Caco-2 (cell line): Measurements from ENCODE around the gene AOPEP. TPM values are rescaled to one million over a fixed set of nuclear protein-coding genes. Genes with fewer than 3 reads are reported as not detected.

Source experiments
- BruUV-seq: library from RNA; stranded (reverse); fragments of 400-500 nt; replicated peaks from 2 replicates; lab custom pipeline; 2021; lab: Mats Ljungman, UMichigan
- CTCF ChIA-PET: fragments of 300-600 bp; sonication (Branson Sonifier 250); formaldehyde crosslinking; loops from one replicate; lab custom pipeline; 2022; ENCODE audit warnings: antibody characterized with exemption; lab: Charles Lee
- POLR2A ChIA-PET: fragments of 300-600 bp; sonication (Branson Sonifier 250); formaldehyde crosslinking; loops from one replicate; lab custom pipeline; 2022; ENCODE audit warnings: antibody characterized with exemption; lab: Charles Lee
- DNase-seq, 2 experiments: peaks; one replicate each; pipeline versions ENCODE4 v3.0.0 to v3.0.0-alpha.2; 2020 to 2022
- H3K27me3 ChIP-seq: replicated peaks from 2 replicates; pipeline ENCODE4 v1.6.0; 2011; ENCODE audit warnings: low read length; ENCODE audit not compliant: control insufficient read depth, insufficient read depth
- H3K36me3 ChIP-seq: 2 replicates; pipeline ENCODE4 v1.5.1; 2011; ENCODE audit warnings: low read length; ENCODE audit not compliant: control insufficient read depth, insufficient read depth
- H3K4me1 ChIP-seq: fragments of 250-450 bp; sonication (Bioruptor Pico); 2 replicates; pipeline ENCODE4 v1.5.1; 2020; ENCODE audit warnings: mild to moderate bottlenecking
- H3K4me3 ChIP-seq: 2 replicates; pipeline ENCODE4 v1.5.1; 2011; ENCODE audit warnings: low read depth, mild to moderate bottlenecking, control low read depth, low read length
- H3K9me3 ChIP-seq: fragments of 250-450 bp; sonication (Bioruptor Pico); 2 replicates; pipeline ENCODE4 v1.5.1; 2020; ENCODE audit warnings: mild to moderate bottlenecking, moderate library complexity
- H3K27ac Mint-ChIP-seq: one replicate; pipeline ENCODE4 v1.8.0; 2022; ENCODE audit warnings: mixed read lengths; ENCODE audit not compliant: unreplicated experiment
- H3K27me3 Mint-ChIP-seq: one replicate; pipeline ENCODE4 v1.8.0; 2022; ENCODE audit warnings: mixed read lengths; ENCODE audit not compliant: insufficient read depth, unreplicated experiment
- H3K36me3 Mint-ChIP-seq: one replicate; pipeline ENCODE4 v1.8.0; 2022; ENCODE audit warnings: mild to moderate bottlenecking, mixed read lengths; ENCODE audit not compliant: insufficient read depth, unreplicated experiment
- H3K4me1 Mint-ChIP-seq: one replicate; pipeline ENCODE4 v1.8.0; 2022; ENCODE audit warnings: low read depth, mixed read lengths; ENCODE audit not compliant: unreplicated experiment
- H3K4me3 Mint-ChIP-seq: one replicate; pipeline ENCODE4 v1.8.0; 2022; ENCODE audit warnings: mild to moderate bottlenecking, moderate library complexity, mixed read lengths; ENCODE audit not compliant: unreplicated experiment
- H3K9me3 Mint-ChIP-seq: one replicate; pipeline ENCODE4 v1.8.0; 2022; ENCODE audit warnings: mixed read lengths; ENCODE audit not compliant: unreplicated experiment
- CTCF ChIP-seq, 2 experiments: fragments of 200-600 bp in 1 of 2; IDR thresholded peaks; 1 replicate in 1 of 2; 2 replicates in 1 of 2; pipeline versions ENCODE4 v1.5.1 to v1.8.0; 2011 to 2022; ENCODE audit warnings: antibody characterized with exemption in 1 of 2, control low read depth in 1 of 2, inconsistent platforms in 1 of 2, low read depth in 1 of 2, low read length in 1 of 2, mild to moderate bottlenecking in 1 of 2, moderate library complexity in 1 of 2; ENCODE audit not compliant: insufficient read depth in 1 of 2, severe bottlenecking in 1 of 2, unreplicated experiment in 1 of 2
- intact Hi-C: fragments of 100-400 bp; cut with micrococcal nuclease; formaldehyde crosslinking; loops from one replicate; pipeline ENCODE4 v1.10.0; 2022; ENCODE audit not compliant: unreplicated experiment
- total RNA-seq: library from RNA; stranded (reverse); gene quantifications from 2 replicates; pipeline ENCODE4 v1.2.3, GENCODE V29; 2022

AOPEP gene
- total RNA-seq, 1 experiment from 2014 or later: 63.3 TPM

DNA sequence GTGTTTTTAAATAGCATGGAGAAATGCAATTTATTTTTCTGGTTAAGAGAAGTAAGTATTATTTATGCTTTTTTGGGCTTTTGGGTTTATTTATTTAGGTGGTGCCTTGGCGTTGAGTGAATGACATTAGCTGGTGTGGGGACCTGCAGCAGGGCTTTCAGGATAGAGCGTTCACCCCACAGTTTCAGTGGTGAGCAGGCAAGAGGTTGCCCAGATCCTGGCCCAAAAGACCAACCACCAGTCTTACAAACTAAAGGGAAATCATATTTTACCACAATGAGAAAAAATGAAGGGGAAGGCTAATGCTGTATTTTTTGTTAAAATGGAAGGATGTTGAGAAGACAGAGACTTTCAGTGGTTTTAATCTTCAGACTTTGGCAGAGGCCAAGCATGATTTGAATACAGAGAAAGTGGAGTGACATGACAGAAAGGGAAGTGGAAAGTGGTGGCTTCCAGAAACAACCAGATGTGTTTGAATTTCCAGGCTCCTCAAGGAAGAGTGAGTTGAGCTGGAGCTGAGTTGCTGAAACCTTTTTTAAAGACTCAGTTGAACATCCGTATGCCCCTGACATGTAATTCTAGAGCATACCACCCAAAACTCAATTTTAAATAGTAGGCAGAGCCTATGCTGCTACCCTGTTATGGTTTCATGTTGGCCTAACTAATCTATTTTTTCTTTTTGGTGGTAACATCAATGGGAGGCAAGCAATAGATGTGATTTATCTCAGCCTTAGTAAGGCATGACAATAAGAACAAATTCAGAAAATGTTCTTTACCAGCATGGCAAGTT, 94.8 kb downstream of the AOPEP start:
- Mint-ChIP-seq H3K36me3 (peaks cover 23% of the 10 kb centered on the region), H3K4me1 (peaks cover 30% of the 10 kb centered on the region), H3K9me3 (no peaks in the 10 kb centered on the region), H3K4me3 (no peak overlapping the region), H3K27me3 (no peaks in the 10 kb centered on the region), H3K27ac (peak overlapping the region; percentile 36)
- no peak for DNase-seq
- peaks cover 44% of the 10 kb centered on the region for H3K4me1 ChIP-seq
- H3K27me3 ChIP-seq: no peaks in the 10 kb centered on the region
- BruUV-seq: no TSS peak
- no peak overlapping the region for H3K4me3 ChIP-seq
- H3K36me3 ChIP-seq: no peaks in the 10 kb centered on the region
- ChIA-PET CTCF (no interaction called here), POLR2A (no interaction called here)
- intact Hi-C loops: no loop called here
- no peak for TF ChIP-seq CTCF (IDR thresholded peaks at IDR 0.05; ENCODE audit: insufficient read depth in 1 of 2, low read depth in 1 of 2, low read length in 1 of 2, severe bottlenecking in 1 of 2, unreplicated experiment in 1 of 2)
- H3K9me3 ChIP-seq: no peaks in the 10 kb centered on the region

GRCh38 chr9:94822273-94822672, 95.8 kb downstream of the AOPEP start:
- peaks cover 47% of the 10 kb centered on the region for H3K4me1 ChIP-seq
- H3K27ac Mint-ChIP-seq: peak overlapping the region; percentile 36
- H3K4me3 Mint-ChIP-seq: no peak overlapping the region
- ChIA-PET CTCF (no interaction called here), POLR2A (no interaction called here)
- H3K4me3 ChIP-seq: no peak overlapping the region
- H3K36me3 ChIP-seq: no peaks in the 10 kb centered on the region
- peaks cover 38% of the 10 kb centered on the region for H3K4me1 Mint-ChIP-seq
- TF ChIP-seq CTCF (IDR thresholded peaks at IDR 0.05; ENCODE audit: insufficient read depth in 1 of 2, low read depth in 1 of 2, low read length in 1 of 2, severe bottlenecking in 1 of 2, unreplicated experiment in 1 of 2): no peak
- H3K9me3 Mint-ChIP-seq: no peaks in the 10 kb centered on the region
- H3K27me3 ChIP-seq: no peaks in the 10 kb centered on the region
- intact Hi-C loops: no loop called here
- H3K36me3 Mint-ChIP-seq: peaks cover 23% of the 10 kb centered on the region
- no TSS peak for BruUV-seq
- no peak for DNase-seq
- no peaks in the 10 kb centered on the region for H3K9me3 ChIP-seq
- no peaks in the 10 kb centered on the region for H3K27me3 Mint-ChIP-seq

- Mint-ChIP-seq H3K4me3 (no peak overlapping the region), H3K27me3 (no peaks in the 10 kb centered on the region), H3K36me3 (peaks cover 23% of the 10 kb centered on the region), H3K27ac (no peak overlapping the region), H3K9me3 (no peaks in the 10 kb centered on the region), H3K4me1 (peaks cover 38% of the 10 kb centered on the region)
- intact Hi-C loops: no loop called here
- Histone ChIP-seq H3K9me3 (no peaks in the 10 kb centered on the region), H3K4me3 (no peak overlapping the region), H3K27me3 (no peaks in the 10 kb centered on the region), H3K4me1 (peaks cover 45% of the 10 kb centered on the region), H3K36me3 (no peaks in the 10 kb centered on the region)
- TF ChIP-seq CTCF (IDR thresholded peaks at IDR 0.05; ENCODE audit: insufficient read depth in 1 of 2, low read depth in 1 of 2, low read length in 1 of 2, severe bottlenecking in 1 of 2, unreplicated experiment in 1 of 2): no peak
- DNase-seq: no peak
- ChIA-PET CTCF (no interaction called here), POLR2A (interaction anchor here (0.5 kb wide), 1 partner anchor 86 kb away, joined by 3 read pairs; no protein-coding TSS in a partner anchor)
- no TSS peak for BruUV-seq
Observed at GRCh38 chr9:94823710-94824109, 97.2 kb downstream of the AOPEP start.
